IMR-90 (cell line): ENCODE results near the gene MTNR1B. TPM values are rescaled to one million over a fixed set of nuclear protein-coding genes. Genes with fewer than 3 reads are reported as not detected.

Experiments
- ATAC-seq: fragments of 200-7000 bp; cut with Tn5 transposase; 2 replicates; pipeline ENCODE4 v1.9.1; 2020; ENCODE audit warnings: low read depth, mild to moderate bottlenecking, moderate library complexity
- BruUV-seq: library from RNA; stranded (reverse); fragments of 400-500 nt; replicated peaks from 2 replicates; lab custom pipeline; 2021; lab: Mats Ljungman, UMichigan
- CTCF ChIA-PET: fragments of 300-600 bp; formaldehyde crosslinking; extraction: SDS; loops from one replicate; lab custom pipeline; 2021; ENCODE audit warnings: antibody characterized with exemption; lab: Yijun Ruan, JAX
- POLR2A ChIA-PET: fragments of 300-600 bp; sonication (Branson Sonifier 250); formaldehyde crosslinking; loops from one replicate; lab custom pipeline; 2022; ENCODE audit warnings: antibody characterized with exemption; ENCODE audit not compliant: unreplicated experiment; lab: Charles Lee
- DNase-seq: peaks from one replicate; pipeline ENCODE4 v3.0.0; 2013
- H2AFZ ChIP-seq: replicated peaks from 2 replicates; pipeline ENCODE3; 2013; ENCODE audit warnings: low read length, mild to moderate bottlenecking; ENCODE audit not compliant: poor library complexity
- H2AK5ac ChIP-seq: 2 replicates; pipeline ENCODE4 v1.6.1; 2013; ENCODE audit warnings: low read depth, low read length, inconsistent platforms
- H2AK9ac ChIP-seq: replicated peaks from 2 replicates; pipeline ENCODE3; 2013; ENCODE audit warnings: mild to moderate bottlenecking, low read depth, low read length, moderate library complexity; ENCODE audit not compliant: poor library complexity
- H2BK120ac ChIP-seq: 2 replicates; pipeline ENCODE4 v1.6.1; 2013; ENCODE audit warnings: low read depth, low read length, inconsistent platforms
- H2BK15ac ChIP-seq: 3 replicates; pipeline ENCODE4 v1.6.1; 2013; ENCODE audit warnings: low read depth, low read length, inconsistent platforms
- H2BK20ac ChIP-seq: 2 replicates; pipeline ENCODE4 v1.6.1; 2013; ENCODE audit warnings: low read depth, mild to moderate bottlenecking, inconsistent platforms, low read length, moderate library complexity
- H2BK5ac ChIP-seq: 2 replicates; pipeline ENCODE4 v1.6.1; 2013; ENCODE audit warnings: mild to moderate bottlenecking, low read depth, low read length, inconsistent platforms; ENCODE audit not compliant: poor library complexity, severe bottlenecking
- H3K14ac ChIP-seq: replicated peaks from 2 replicates; pipeline ENCODE4 v1.6.1; 2013; ENCODE audit warnings: low read depth, low read length, inconsistent platforms
- H3K18ac ChIP-seq: 2 replicates; pipeline ENCODE4 v1.6.1; 2013; ENCODE audit warnings: low read depth, low read length, control low read depth
- H3K23ac ChIP-seq: 2 replicates; pipeline ENCODE4 v1.6.1; 2013; ENCODE audit warnings: low read depth, low read length, inconsistent platforms
- H3K27ac ChIP-seq: 2 replicates; pipeline ENCODE4 v1.5.1; 2013; ENCODE audit warnings: mild to moderate bottlenecking, control low read depth, low read length; ENCODE audit not compliant: insufficient read depth
- H3K27me3 ChIP-seq: 2 replicates; pipeline ENCODE4 v1.6.1; 2013; ENCODE audit warnings: low read length; ENCODE audit not compliant: control insufficient read depth, insufficient read depth
- H3K36me3 ChIP-seq: 2 replicates; pipeline ENCODE4 v1.6.1; 2013; ENCODE audit warnings: low read length, mixed read lengths; ENCODE audit not compliant: control insufficient read depth, insufficient read depth
- H3K4ac ChIP-seq: 2 replicates; pipeline ENCODE4 v1.6.1; 2013; ENCODE audit warnings: low read depth, low read length, inconsistent platforms
- H3K4me1 ChIP-seq: 2 replicates; pipeline ENCODE4 v1.6.1; 2013; ENCODE audit warnings: low read length, mixed read lengths; ENCODE audit not compliant: control insufficient read depth, insufficient read depth
- H3K4me2 ChIP-seq: 2 replicates; pipeline ENCODE4 v1.6.1; 2013; ENCODE audit warnings: low read depth, mild to moderate bottlenecking, control low read depth, low read length, moderate library complexity
- H3K4me3 ChIP-seq: 2 replicates; pipeline ENCODE4 v1.5.1; 2013; ENCODE audit warnings: low read depth, mild to moderate bottlenecking, control low read depth, low read length, moderate library complexity; ENCODE audit not compliant: insufficient read depth
- H3K56ac ChIP-seq: 2 replicates; pipeline ENCODE4 v1.6.1; 2013; ENCODE audit warnings: low read length, inconsistent platforms; ENCODE audit not compliant: insufficient read depth; ENCODE audit errors: extremely low read depth
- H3K79me1 ChIP-seq, 2 experiments: 2 replicates each; pipeline ENCODE4 v1.6.1; 2013; ENCODE audit warnings: low read length in 2 of 2, inconsistent platforms in 1 of 2, low read depth in 1 of 2
- H3K9ac ChIP-seq: 2 replicates; pipeline ENCODE4 v1.6.1; 2013; ENCODE audit warnings: low read depth, low read length, control low read depth
- H3K9me1 ChIP-seq: 2 replicates; pipeline ENCODE4 v1.6.1; 2013; ENCODE audit warnings: low read length, inconsistent platforms; ENCODE audit not compliant: insufficient read depth
- H3K9me3 ChIP-seq: 2 replicates; pipeline ENCODE4 v1.6.1; 2013; ENCODE audit warnings: low read length; ENCODE audit not compliant: control insufficient read depth, insufficient read depth
- H4K20me1 ChIP-seq: 2 replicates; pipeline ENCODE4 v1.6.1; 2013; ENCODE audit warnings: low read length, inconsistent platforms; ENCODE audit not compliant: insufficient read depth
- H4K5ac ChIP-seq: 2 replicates; pipeline ENCODE4 v1.6.1; 2013; ENCODE audit warnings: mild to moderate bottlenecking, low read depth, low read length, control low read depth
- H4K8ac ChIP-seq, 2 experiments: 2 replicates each; pipeline ENCODE4 v1.6.1; 2013; ENCODE audit warnings: low read depth in 2 of 2, low read length in 2 of 2, control low read depth in 1 of 2, inconsistent platforms in 1 of 2
- H4K91ac ChIP-seq: 2 replicates; pipeline ENCODE4 v1.6.1; 2013; ENCODE audit warnings: low read depth, low read length, inconsistent platforms; ENCODE audit not compliant: insufficient read depth
- CEBPB ChIP-seq: IDR thresholded peaks from 2 replicates; pipeline ENCODE4 v1.6.1; 2012; ENCODE audit warnings: low read depth, low read length, improper control_type of control experiment
- CHD1 ChIP-seq: IDR thresholded peaks from 2 replicates; pipeline ENCODE4 v1.6.1; 2012; ENCODE audit warnings: low read depth, low read length, improper control_type of control experiment
- FOS ChIP-seq: fragments of 150-350 bp; IDR thresholded peaks from 2 replicates; pipeline ENCODE4 v1.6.1; 2016; ENCODE audit warnings: low read depth, low read length
- MAFK ChIP-seq: IDR thresholded peaks from 2 replicates; pipeline ENCODE4 v1.6.1; 2012; ENCODE audit warnings: low read depth, low read length, improper control_type of control experiment
- MAZ ChIP-seq: IDR thresholded peaks from 2 replicates; pipeline ENCODE4 v1.6.1; 2012; ENCODE audit warnings: low read depth, mild to moderate bottlenecking, low read length, improper control_type of control experiment, moderate library complexity, borderline replicate concordance
- MXI1 ChIP-seq: IDR thresholded peaks from 2 replicates; pipeline ENCODE4 v1.6.1; 2012; ENCODE audit warnings: low read depth, mild to moderate bottlenecking, low read length, moderate library complexity, borderline replicate concordance
- NFE2L2 ChIP-seq: fragments of 150-350 bp; IDR thresholded peaks from 2 replicates; pipeline ENCODE4 v1.6.1; 2016; ENCODE audit warnings: low read depth, mild to moderate bottlenecking, low read length
- POLR2A ChIP-seq: IDR thresholded peaks from 2 replicates; pipeline ENCODE4 v1.6.1; 2012; ENCODE audit warnings: mild to moderate bottlenecking, low read depth, low read length
- RAD21 ChIP-seq: IDR thresholded peaks from 2 replicates; pipeline ENCODE4 v1.6.1; 2012; ENCODE audit warnings: low read length, improper control_type of control experiment
- RCOR1 ChIP-seq: IDR thresholded peaks from 2 replicates; pipeline ENCODE4 v1.6.1; 2012; ENCODE audit warnings: mild to moderate bottlenecking, low read length, improper control_type of control experiment; ENCODE audit not compliant: insufficient replicate concordance
- SMC3 ChIP-seq: fragments of 150-350 bp; IDR thresholded peaks from 2 replicates; pipeline ENCODE4 v1.6.1; 2016; ENCODE audit warnings: low read depth, mild to moderate bottlenecking, antibody characterized with exemption, low read length, moderate library complexity
- WGBS, 2 experiments: methylation state at CpG; one replicate each; pipeline versions ENCODE4 v1.1.5 to v1.1.7; 2013; ENCODE audit warnings: missing lambda C conversion rate in 2 of 2; ENCODE audit not compliant: insufficient read length in 1 of 2; ENCODE audit errors: extremely low coverage in 2 of 2; 5-methylcytosine and 5-hydroxymethylcytosine counted together
- dilution Hi-C: fragments of 300-500 bp; cut with HindIII; formaldehyde crosslinking; loops from one replicate; pipeline ENCODE4 v1.14.3; 2018; ENCODE audit warnings: low sequenced_read_pairs; ENCODE audit not compliant: unreplicated experiment
- in situ Hi-C: fragments of 300-500 bp; cut with MboI; formaldehyde crosslinking; loops from 3 replicates; pipeline ENCODE4 v1.14.3; 2019; ENCODE audit warnings: low sequenced_read_pairs, inconsistent platforms, mixed read lengths
- intact Hi-C: fragments of 100-400 bp; cut with micrococcal nuclease; formaldehyde crosslinking; loops from 2 replicates; pipeline ENCODE4 v1.10.0; 2022
- polyA plus RNA-seq, 3 experiments: library from polyadenylated mRNA; depleted of rRNA; stranded (reverse); fragments of >200 nt; gene quantifications; 2 replicates each; pipeline ENCODE4 v1.2.3, GENCODE V29; 2012; ENCODE audit warnings: low replicate concordance in 1 of 3
- total RNA-seq: library from RNA; depleted of rRNA; stranded (reverse); fragments of >200 nt; gene quantifications from 2 replicates; pipeline ENCODE4 v1.2.3, GENCODE V29; 2012
- TF ChIP-seq, protein P1 (sequence below): conservative IDR thresholded peaks from 2 replicates; pipeline ENCODE4 v1.5.1; 2012; ENCODE audit warnings: mild to moderate bottlenecking, low read depth, low read length, improper control_type of control experiment
- TF ChIP-seq, protein P2 (sequence below): fragments of 150-350 bp; IDR thresholded peaks from 2 replicates; pipeline ENCODE4 v1.6.1; 2017; ENCODE audit warnings: mild to moderate bottlenecking, antibody characterized with exemption, low read length, low read depth
- TF ChIP-seq, protein P3 (sequence below): fragments of 150-350 bp; IDR thresholded peaks from 2 replicates; pipeline ENCODE4 v1.6.1; 2016; ENCODE audit warnings: low read depth, mild to moderate bottlenecking, low read length, moderate library complexity, borderline replicate concordance

MTNR1B gene
- total and polyA plus RNA-seq, 2 of the 4 experiments (the other 2 are of a cell fraction): under 0.01 to 0.07 TPM

DNA sequence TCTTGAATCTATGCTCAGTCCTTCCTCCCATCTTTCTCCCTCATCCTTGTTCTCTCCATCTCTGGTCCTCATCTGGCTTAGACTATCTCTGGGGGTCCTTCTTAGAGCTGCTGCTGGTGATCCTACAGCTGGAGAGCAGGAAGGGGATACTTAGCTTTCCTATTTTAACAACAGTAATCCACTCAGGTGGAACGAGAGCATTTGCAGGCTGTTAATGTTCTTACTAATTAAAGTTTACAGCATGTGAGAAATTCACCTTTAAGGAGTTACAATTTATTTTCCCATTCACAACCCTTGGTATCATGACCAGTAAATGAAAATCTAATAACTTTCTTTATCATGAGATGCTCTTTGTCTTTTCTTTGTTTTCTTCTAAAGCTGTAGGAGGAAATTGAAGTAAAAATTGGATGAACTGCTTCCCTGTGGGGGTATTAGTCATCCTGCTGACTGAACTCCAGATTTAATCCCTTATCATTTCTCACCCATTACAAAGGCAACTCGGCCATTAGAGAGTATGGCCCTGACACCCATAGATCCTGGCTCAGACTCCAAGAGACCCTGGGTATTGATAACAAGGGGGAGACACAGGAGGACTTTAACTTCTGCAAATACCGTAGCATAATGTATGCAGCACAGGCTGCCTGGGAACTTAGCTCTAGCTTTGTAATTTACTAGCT, 37.6 kb upstream of the MTNR1B start:
- ATAC-seq (peak; percentile 59), DNase-seq (peak; percentile 23)
- Histone ChIP-seq H2AK5ac (no peak overlapping the region), H3K4ac (no peak overlapping the region), H3K9ac (no peak overlapping the region), H2AK9ac (no peak overlapping the region), H3K9me1 (no peaks in the 10 kb centered on the region), H3K4me1 (no peaks in the 10 kb centered on the region), H2AFZ (no peak overlapping the region), H3K9me3 (no peaks in the 10 kb centered on the region), H2BK20ac (no peak overlapping the region), H3K23ac (no peak overlapping the region), H3K79me1 (no peaks in the 10 kb centered on the region), H4K91ac (no peak overlapping the region), H3K36me3 (no peaks in the 10 kb centered on the region), H2BK15ac (no peak overlapping the region), H3K56ac (no peak overlapping the region), H3K27ac (no peak overlapping the region), H3K4me2 (no peak overlapping the region), H3K14ac (no peak overlapping the region), H2BK120ac (no peak overlapping the region), H3K4me3 (no peak overlapping the region), H4K8ac (no peak overlapping the region), H4K5ac (no peak overlapping the region), H3K18ac (no peak overlapping the region), H4K20me1 (no peaks in the 10 kb centered on the region), H2BK5ac (no peak overlapping the region), H3K27me3 (no peaks in the 10 kb centered on the region)
- dilution Hi-C loops (no loop called here), in situ Hi-C loops (loop anchor here (25.0 kb wide), 1 partner anchor 730 kb away; the partner anchor contains the start of gene CEP295), intact Hi-C loops (no loop called here)
- no TSS peak for BruUV-seq
- CTCF ChIA-PET: interaction anchor here (1.1 kb wide), 1 partner anchor 10 kb away, joined by 3 read pairs; no protein-coding TSS in a partner anchor
- no CpG with 5 or more reads among the region's 3 CpGs for WGBS, 2 experiments
- POLR2A ChIA-PET: no interaction called here
- TF ChIP-seq CHD1 (no peak), SMC3 (no peak), MXI1 (no peak), FOS (no peak), MAFK (no peak), MAZ (no peak), RCOR1 (no peak), RAD21 (no peak), POLR2A (no peak), NFE2L2 (no peak), CEBPB (no peak)
- TF ChIP-seq, protein P1, sequence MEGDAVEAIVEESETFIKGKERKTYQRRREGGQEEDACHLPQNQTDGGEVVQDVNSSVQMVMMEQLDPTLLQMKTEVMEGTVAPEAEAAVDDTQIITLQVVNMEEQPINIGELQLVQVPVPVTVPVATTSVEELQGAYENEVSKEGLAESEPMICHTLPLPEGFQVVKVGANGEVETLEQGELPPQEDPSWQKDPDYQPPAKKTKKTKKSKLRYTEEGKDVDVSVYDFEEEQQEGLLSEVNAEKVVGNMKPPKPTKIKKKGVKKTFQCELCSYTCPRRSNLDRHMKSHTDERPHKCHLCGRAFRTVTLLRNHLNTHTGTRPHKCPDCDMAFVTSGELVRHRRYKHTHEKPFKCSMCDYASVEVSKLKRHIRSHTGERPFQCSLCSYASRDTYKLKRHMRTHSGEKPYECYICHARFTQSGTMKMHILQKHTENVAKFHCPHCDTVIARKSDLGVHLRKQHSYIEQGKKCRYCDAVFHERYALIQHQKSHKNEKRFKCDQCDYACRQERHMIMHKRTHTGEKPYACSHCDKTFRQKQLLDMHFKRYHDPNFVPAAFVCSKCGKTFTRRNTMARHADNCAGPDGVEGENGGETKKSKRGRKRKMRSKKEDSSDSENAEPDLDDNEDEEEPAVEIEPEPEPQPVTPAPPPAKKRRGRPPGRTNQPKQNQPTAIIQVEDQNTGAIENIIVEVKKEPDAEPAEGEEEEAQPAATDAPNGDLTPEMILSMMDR: no peak
- TF ChIP-seq, protein P2, sequence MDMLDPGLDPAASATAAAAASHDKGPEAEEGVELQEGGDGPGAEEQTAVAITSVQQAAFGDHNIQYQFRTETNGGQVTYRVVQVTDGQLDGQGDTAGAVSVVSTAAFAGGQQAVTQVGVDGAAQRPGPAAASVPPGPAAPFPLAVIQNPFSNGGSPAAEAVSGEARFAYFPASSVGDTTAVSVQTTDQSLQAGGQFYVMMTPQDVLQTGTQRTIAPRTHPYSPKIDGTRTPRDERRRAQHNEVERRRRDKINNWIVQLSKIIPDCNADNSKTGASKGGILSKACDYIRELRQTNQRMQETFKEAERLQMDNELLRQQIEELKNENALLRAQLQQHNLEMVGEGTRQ: no peak
- TF ChIP-seq, protein P3, sequence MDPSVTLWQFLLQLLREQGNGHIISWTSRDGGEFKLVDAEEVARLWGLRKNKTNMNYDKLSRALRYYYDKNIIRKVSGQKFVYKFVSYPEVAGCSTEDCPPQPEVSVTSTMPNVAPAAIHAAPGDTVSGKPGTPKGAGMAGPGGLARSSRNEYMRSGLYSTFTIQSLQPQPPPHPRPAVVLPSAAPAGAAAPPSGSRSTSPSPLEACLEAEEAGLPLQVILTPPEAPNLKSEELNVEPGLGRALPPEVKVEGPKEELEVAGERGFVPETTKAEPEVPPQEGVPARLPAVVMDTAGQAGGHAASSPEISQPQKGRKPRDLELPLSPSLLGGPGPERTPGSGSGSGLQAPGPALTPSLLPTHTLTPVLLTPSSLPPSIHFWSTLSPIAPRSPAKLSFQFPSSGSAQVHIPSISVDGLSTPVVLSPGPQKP: no peak
